ENCODE data around the gene PTGR2.
"Not testable (repeated sequence)": the region's sequence is repeated elsewhere in the genome, so short reads cannot be mapped to it uniquely, and the experiment has no call there.

The PTGR2 gene

GRCh38 chr14:73851000-73851399 is 631 bp upstream of the PTGR2 start:
- TF ChIP-seq POLR2A (IDR thresholded peaks at IDR 0.05; ENCODE audit: low read depth, low read length): no peak
- FAIRE-seq: peak; percentile 55
- DNase-seq (ENCODE audit: insufficient read length, low spot score): no peak

- DNase-seq (ENCODE audit: insufficient read length, low spot score): no peak
- FAIRE-seq: no peak
- TF ChIP-seq POLR2A (IDR thresholded peaks at IDR 0.05; ENCODE audit: low read depth, low read length): no peak
Observed at GRCh38 chr14:73859145-73859544, 7.5 kb downstream of the PTGR2 start.

DNA sequence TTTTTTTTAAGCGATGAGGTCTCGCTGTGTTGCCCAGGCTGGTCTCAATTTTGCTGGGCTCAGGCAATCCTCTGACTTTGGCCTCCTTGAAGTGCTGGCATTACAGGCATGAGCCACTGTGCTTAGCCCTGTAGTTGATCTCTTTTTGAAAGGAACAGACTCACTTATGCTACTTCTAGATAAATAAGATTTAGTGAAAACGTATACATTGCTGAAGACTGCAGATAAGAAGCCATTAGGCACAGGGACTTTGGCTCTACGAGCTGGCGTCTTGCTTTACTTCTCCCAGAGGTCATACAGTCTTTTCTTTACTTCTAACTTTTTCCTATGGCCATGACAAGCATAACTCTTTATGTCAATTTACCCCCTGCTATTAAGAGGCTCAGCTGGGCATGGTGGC is 9.4 kb downstream of the PTGR2 start:
- no peak for TF ChIP-seq POLR2A (IDR thresholded peaks at IDR 0.05; ENCODE audit: low read depth, low read length)
- FAIRE-seq (no peak), DNase-seq (ENCODE audit: insufficient read length, low spot score) (no peak)

- TF ChIP-seq POLR2A (IDR thresholded peaks at IDR 0.05; ENCODE audit: low read depth, low read length): no peak
- FAIRE-seq: no peak
- no peak for DNase-seq (ENCODE audit: insufficient read length, low spot score)
Observed at GRCh38 chr14:73862480-73862879, 10.8 kb downstream of the PTGR2 start.

DNA sequence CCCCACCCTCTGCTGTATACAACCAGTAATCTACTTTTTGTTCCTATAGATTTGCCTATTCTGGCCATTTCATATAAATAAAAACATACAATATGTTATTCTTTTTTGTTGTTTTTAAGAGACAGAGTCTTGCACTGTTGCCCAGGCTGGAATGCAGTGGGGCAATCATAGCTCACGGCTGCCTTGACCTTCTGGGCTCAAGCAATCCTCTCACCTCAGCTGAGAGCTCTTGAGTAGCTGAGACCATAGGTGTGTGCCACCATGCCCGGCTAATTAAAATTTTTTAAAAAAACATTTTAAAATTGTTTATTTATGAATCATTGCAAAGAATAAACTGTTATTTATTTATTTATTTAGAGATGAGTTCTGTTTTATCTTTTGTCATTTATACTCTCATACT is 11.6 kb downstream of the PTGR2 start:
- no peak for FAIRE-seq
- DNase-seq (ENCODE audit: insufficient read length, low spot score): no peak

GRCh38 chr14:73865534-73866113 is 14.0 kb downstream of the PTGR2 start:
- no peak for FAIRE-seq
- no peak for TF ChIP-seq POLR2A (IDR thresholded peaks at IDR 0.05; ENCODE audit: low read depth, low read length)
- DNase-seq (ENCODE audit: insufficient read length, low spot score): no peak

More for the DNA sequence above, 11.6 kb downstream of the PTGR2 start:
- no peak for TF ChIP-seq POLR2A (IDR thresholded peaks at IDR 0.05; ENCODE audit: low read depth, low read length)

- FAIRE-seq; DNase-seq (ENCODE audit: insufficient read length, low spot score): not testable (repeated sequence)
Observed at GRCh38 chr14:73869754-73870153, 18.1 kb downstream of the PTGR2 start.

- DNase-seq (ENCODE audit: insufficient read length, low spot score) (no peak), FAIRE-seq (no peak)
- TF ChIP-seq POLR2A (IDR thresholded peaks at IDR 0.05; ENCODE audit: low read depth, low read length): no peak
Observed at GRCh38 chr14:73870525-73871235, 19.0 kb downstream of the PTGR2 start.

- FAIRE-seq: no peak
- DNase-seq (ENCODE audit: insufficient read length, low spot score): no peak
- TF ChIP-seq POLR2A (IDR thresholded peaks at IDR 0.05; ENCODE audit: low read depth, low read length): no peak
Observed at GRCh38 chr14:73873660-73874059, 22.0 kb downstream of the PTGR2 start.

DNA sequence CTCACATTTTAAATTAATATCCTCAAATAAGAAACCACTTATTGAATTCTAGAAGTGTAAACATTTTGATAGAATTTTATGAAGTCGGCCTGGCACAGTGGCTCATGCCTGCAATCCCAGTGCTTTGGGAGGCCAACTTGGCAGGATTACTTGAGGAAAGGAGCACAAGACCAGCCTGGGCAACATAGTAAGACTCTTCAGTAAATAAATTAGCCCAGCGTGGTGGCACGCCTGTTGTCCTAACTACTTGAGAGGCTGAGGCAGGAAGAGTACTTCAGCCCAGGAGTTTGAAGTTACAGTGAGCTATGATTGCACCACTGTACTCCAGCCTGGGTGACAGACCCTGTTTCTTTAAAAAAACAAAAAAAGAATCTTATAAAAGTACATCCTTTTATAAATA is 26.2 kb downstream of the PTGR2 start:
- FAIRE-seq: no peak
- DNase-seq (ENCODE audit: insufficient read length, low spot score): no peak
- TF ChIP-seq POLR2A (IDR thresholded peaks at IDR 0.05; ENCODE audit: low read depth, low read length): no peak

DNA sequence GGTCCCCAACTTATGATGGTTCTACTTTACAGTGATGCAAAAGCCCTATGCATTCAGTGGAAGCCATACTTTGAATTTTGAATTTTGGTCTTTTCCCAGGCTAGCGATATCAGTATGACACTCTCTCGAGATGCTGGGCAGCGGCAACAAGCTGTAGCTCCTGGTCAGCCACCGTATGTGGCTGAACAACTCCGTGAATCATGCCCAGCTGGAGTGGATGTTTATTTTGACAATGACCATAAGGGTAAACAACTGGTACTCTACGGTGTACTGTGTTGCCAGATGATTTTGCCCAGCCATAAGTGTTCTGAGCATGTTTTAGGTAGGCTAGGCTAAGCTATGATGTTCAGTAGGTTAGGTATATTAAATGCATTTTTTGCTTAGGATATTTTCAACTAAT is 26.8 kb downstream of the PTGR2 start:
- TF ChIP-seq POLR2A (IDR thresholded peaks at IDR 0.05; ENCODE audit: low read depth, low read length): no peak
- DNase-seq (ENCODE audit: insufficient read length, low spot score): no peak
- FAIRE-seq: no peak

GRCh38 chr14:73879027-73879426 is 27.4 kb downstream of the PTGR2 start:
- DNase-seq (ENCODE audit: insufficient read length, low spot score) (no peak), FAIRE-seq (no peak)
- TF ChIP-seq POLR2A (IDR thresholded peaks at IDR 0.05; ENCODE audit: low read depth, low read length): no peak

DNA sequence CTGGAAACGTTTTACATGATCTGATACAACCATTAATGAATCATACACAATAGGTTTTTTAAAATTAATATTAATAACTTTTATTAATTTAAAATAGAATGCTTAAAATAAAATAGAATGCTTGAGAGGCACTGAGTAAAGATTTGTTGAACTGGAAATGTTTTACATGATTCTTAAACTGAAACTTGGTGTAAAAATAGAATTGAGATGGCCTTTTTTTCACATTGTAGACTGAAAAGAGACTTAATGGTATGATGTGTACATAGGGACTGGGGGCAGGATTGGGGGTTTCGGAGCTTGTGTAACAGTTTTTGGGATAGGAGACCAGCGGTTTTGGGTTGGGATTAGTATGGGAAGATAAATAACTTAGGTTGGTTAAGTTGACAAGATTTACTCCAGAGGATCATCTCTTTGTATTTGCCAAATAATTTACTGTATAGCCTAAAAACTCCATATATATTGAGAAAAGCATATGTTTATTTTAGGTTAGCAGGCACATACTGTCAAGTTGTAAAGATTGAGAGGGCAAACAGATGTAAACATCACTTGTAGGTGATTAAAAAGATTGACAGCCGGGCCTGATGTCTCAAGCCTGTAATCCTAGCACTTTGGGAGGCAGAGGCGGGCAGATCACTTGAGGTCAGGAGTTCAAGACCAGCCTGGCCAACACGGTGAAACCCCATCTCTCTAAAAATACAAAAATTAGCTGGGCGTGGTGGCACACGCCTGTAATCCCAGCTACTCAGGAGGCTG is 33.0 kb downstream of the PTGR2 start:
- FAIRE-seq (no peak), DNase-seq (ENCODE audit: insufficient read length, low spot score) (no peak)
- TF ChIP-seq POLR2A (IDR thresholded peaks at IDR 0.05; ENCODE audit: low read depth, low read length): no peak

- TF ChIP-seq POLR2A (IDR thresholded peaks at IDR 0.05; ENCODE audit: low read depth, low read length): peak; percentile 47
- peak; percentile 81 for DNase-seq (ENCODE audit: insufficient read length, low spot score)
- peak; percentile 94 for FAIRE-seq
Observed at GRCh38 chr14:73886449-73887317, 35.1 kb downstream of the PTGR2 start, which contains the start of gene ZNF410. Gene ZNF410 (plus strand): TSS chr14:73886859. CDS start chr14:73892176, 5,317 bp downstream.
